GM23338 (cell line): Measurements from ENCODE around the gene DNAJC9. TPM values are rescaled to one million over a fixed set of nuclear protein-coding genes. Genes with fewer than 3 reads are reported as not detected.
"Not testable (repeated sequence)": the region's sequence is repeated elsewhere in the genome, so short reads cannot be mapped to it uniquely, and the experiment has no call there.

ENCODE experiments used
- ATAC-seq: fragments of 200-7000 bp; cut with Tn5 transposase; 3 replicates; pipeline ENCODE4 v1.9.1; 2020
- DNase-seq: peaks from one replicate; pipeline ENCODE4 v3.0.0-alpha.2; 2015; ENCODE audit warnings: low spot score
- H2AFZ ChIP-seq: fragments of 200-600 bp; sonication (generic); 2 replicates; pipeline ENCODE4 v1.8.0; 2016; ENCODE audit warnings: antibody characterized with exemption, mild to moderate bottlenecking, moderate library complexity
- H3F3A ChIP-seq: fragments of 200-600 bp; sonication (generic); replicated peaks from 2 replicates; pipeline ENCODE4 v1.8.0; 2017; ENCODE audit warnings: antibody characterized with exemption, mixed run types, low read depth
- H3K27ac ChIP-seq: fragments of 200-600 bp; sonication (generic); 2 replicates; pipeline ENCODE4 v1.6.1; 2016; ENCODE audit warnings: low read depth
- H3K27me3 ChIP-seq: fragments of 200-600 bp; sonication (generic); 2 replicates; pipeline ENCODE4 v1.8.0; 2016; ENCODE audit warnings: mild to moderate bottlenecking, mixed run types, moderate library complexity; ENCODE audit not compliant: insufficient read depth
- H3K36me3 ChIP-seq: fragments of 200-600 bp; sonication (generic); 2 replicates; pipeline ENCODE4 v1.8.0; 2016; ENCODE audit warnings: mild to moderate bottlenecking; ENCODE audit not compliant: insufficient read depth
- H3K4me1 ChIP-seq: fragments of 200-600 bp; sonication (generic); 2 replicates; pipeline ENCODE4 v1.8.0; 2016; ENCODE audit warnings: mild to moderate bottlenecking, moderate library complexity; ENCODE audit not compliant: insufficient read depth
- H3K4me2 ChIP-seq: fragments of 200-600 bp; sonication (generic); 2 replicates; pipeline ENCODE4 v1.7.1; 2017; ENCODE audit warnings: mixed run types
- H3K4me3 ChIP-seq: fragments of 200-600 bp; sonication (generic); 2 replicates; pipeline ENCODE4 v1.6.1; 2016; ENCODE audit warnings: mixed run types
- H3K79me2 ChIP-seq: fragments of 200-600 bp; sonication (generic); replicated peaks from 2 replicates; pipeline ENCODE4 v1.8.0; 2017; ENCODE audit warnings: mild to moderate bottlenecking; ENCODE audit not compliant: insufficient read depth
- H3K9me2 ChIP-seq: fragments of 200-600 bp; sonication (generic); 2 replicates; pipeline ENCODE4 v1.8.0; 2017; ENCODE audit not compliant: insufficient read depth
- H4K20me1 ChIP-seq: fragments of 200-600 bp; sonication (generic); replicated peaks from 2 replicates; pipeline ENCODE4 v1.8.0; 2017; ENCODE audit warnings: mild to moderate bottlenecking; ENCODE audit not compliant: insufficient read depth
- H3K27ac Mint-ChIP-seq: 2 replicates; pipeline ENCODE4 v1.8.0; 2020; ENCODE audit warnings: inconsistent platforms, mild to moderate bottlenecking, moderate library complexity, mixed read lengths
- H3K27me3 Mint-ChIP-seq: 3 replicates; pipeline ENCODE4 v1.8.0; 2022; ENCODE audit warnings: low read depth, mild to moderate bottlenecking, moderate library complexity, mixed read lengths, inconsistent platforms; ENCODE audit not compliant: insufficient read depth, poor library complexity
- H3K36me3 Mint-ChIP-seq: 3 replicates; pipeline ENCODE4 v1.8.0; 2021; ENCODE audit warnings: low read depth, mild to moderate bottlenecking, inconsistent platforms, moderate library complexity, mixed read lengths
- H3K4me1 Mint-ChIP-seq: 3 replicates; pipeline ENCODE4 v1.8.0; 2020; ENCODE audit warnings: mild to moderate bottlenecking, inconsistent platforms, mixed read lengths
- H3K4me3 Mint-ChIP-seq: 3 replicates; pipeline ENCODE4 v1.8.0; 2021; ENCODE audit warnings: moderate library complexity, mild to moderate bottlenecking, inconsistent platforms, mixed read lengths
- H3K9me3 Mint-ChIP-seq: 3 replicates; pipeline ENCODE4 v1.8.0; 2020; ENCODE audit warnings: moderate library complexity, mild to moderate bottlenecking, inconsistent platforms, mixed read lengths
- CTCF ChIP-seq, 2 experiments: fragments of 200-600 bp in 1 of 2; sonication (generic) in 1 of 2; conservative IDR thresholded peaks; 2 replicates each; pipeline versions ENCODE4 v1.5.1 to v1.6.1; 2016 to 2017; ENCODE audit warnings: antibody characterized with exemption in 2 of 2, low read depth in 2 of 2, mild to moderate bottlenecking in 2 of 2, moderate library complexity in 1 of 2
- ETS1 ChIP-seq: IDR thresholded peaks from 2 replicates; pipeline ENCODE4 v1.6.1; 2016; ENCODE audit warnings: antibody characterized with exemption
- STAT1 ChIP-seq: IDR thresholded peaks from one replicate; pipeline ENCODE4 v1.6.1; 2016; ENCODE audit warnings: antibody characterized with exemption; ENCODE audit not compliant: unreplicated experiment
- polyA plus RNA-seq: library from polyadenylated mRNA; unstranded; fragments of >200 nt; fragmentation: Nextera tagmentation; extraction: Ambion mirVana; gene quantifications from 2 replicates; pipeline ENCODE4 v1.2.1, GENCODE V29; 2016
- total RNA-seq: library from RNA; depleted of rRNA; stranded (reverse); fragments of >200 nt; shearing (Covaris generic); gene quantifications from 2 replicates; pipeline ENCODE4 v1.2.3, GENCODE V29; 2014

DNAJC9 gene
- total and polyA plus RNA-seq, 2 experiments from 2014 or later = 31.0 to 33.2 TPM

- no peak for TF ChIP-seq STAT1
Measured at GRCh38 chr10:73261362-73261995, 14.4 kb upstream of the DNAJC9 start.

GRCh38 chr10:73258612-73259011, 11.6 kb upstream of the DNAJC9 start:
- not testable (repeated sequence) for H3K9me2 ChIP-seq, H2AFZ ChIP-seq, H3K27me3 Mint-ChIP-seq, H3K4me3 ChIP-seq, ATAC-seq, H4K20me1 ChIP-seq, H3K36me3 ChIP-seq, H3K27me3 ChIP-seq, H3K4me1 Mint-ChIP-seq, H3K27ac ChIP-seq, H3K4me2 ChIP-seq, H3F3A ChIP-seq, H3K4me3 Mint-ChIP-seq, H3K27ac Mint-ChIP-seq, H3K36me3 Mint-ChIP-seq, H3K4me1 ChIP-seq
- peak; percentile 33 for DNase-seq
- H3K9me3 Mint-ChIP-seq = peaks cover 14% of the 10 kb centered on the region
- peaks cover 10% of the 10 kb centered on the region for H3K79me2 ChIP-seq

More at GRCh38 chr10:73261362-73261995, 14.4 kb upstream of the DNAJC9 start:
- H3K4me1 ChIP-seq = no peaks in the 10 kb centered on the region
- H3K27me3 ChIP-seq = no peaks in the 10 kb centered on the region
- no peak overlapping the region for H3K27ac ChIP-seq
- Mint-ChIP-seq H3K4me3 (no peak overlapping the region), H3K9me3 (peaks cover 14% of the 10 kb centered on the region), H3K36me3 (peaks cover 4% of the 10 kb centered on the region; the same call in 1 of the 3 replicates), H3K27me3 (peaks cover 4% of the 10 kb centered on the region), H3K27ac (no peak overlapping the region), H3K4me1 (no peaks in the 10 kb centered on the region)
- H3K79me2 ChIP-seq = no peaks in the 10 kb centered on the region
- no peaks in the 10 kb centered on the region for H3F3A ChIP-seq
- H3K4me3 ChIP-seq = no peak overlapping the region
- no peaks in the 10 kb centered on the region for H4K20me1 ChIP-seq
- ATAC-seq (no peak), DNase-seq (no peak)
- no peak overlapping the region for H3K4me2 ChIP-seq
- no peaks in the 10 kb centered on the region for H3K9me2 ChIP-seq
- no peaks in the 10 kb centered on the region; the same call in 1 of the 2 replicates for H3K36me3 ChIP-seq
- no peak overlapping the region for H2AFZ ChIP-seq

- Histone ChIP-seq H3K27me3 (no peaks in the 10 kb centered on the region), H3K79me2 (peaks cover 55% of the 10 kb centered on the region), H3F3A (peaks cover 9% of the 10 kb centered on the region), H3K36me3 (peaks cover 21% of the 10 kb centered on the region), H3K9me2 (no peaks in the 10 kb centered on the region), H3K4me1 (peaks cover 17% of the 10 kb centered on the region), H2AFZ (peak overlapping the region; percentile 57; the same call in 1 of the 2 replicates), H3K4me2 (peak overlapping the region; percentile 94), H4K20me1 (no peaks in the 10 kb centered on the region), H3K4me3 (peak overlapping the region; percentile 78), H3K27ac (peak overlapping the region; percentile 96)
- peak overlapping the region; percentile 99 for H3K27ac Mint-ChIP-seq
- DNase-seq (peak; percentile 34), ATAC-seq (peak; percentile 29)
- H3K4me3 Mint-ChIP-seq = peak overlapping the region; percentile 99
- peaks cover 6% of the 10 kb centered on the region; the same call in 2 of the 3 replicates for H3K4me1 Mint-ChIP-seq
- H3K27me3 Mint-ChIP-seq = peaks cover 9% of the 10 kb centered on the region
- H3K36me3 Mint-ChIP-seq = peaks cover 37% of the 10 kb centered on the region
- no peak for TF ChIP-seq ETS1
- TF ChIP-seq CTCF (conservative IDR thresholded peaks at IDR 0.05; ENCODE audit: low read depth in 2 of 2) = 0 out of 4 replicates have a peak, but pooled peaks have one; percentile 5 to 17
- peaks cover 2% of the 10 kb centered on the region; the same call in 1 of the 3 replicates for H3K9me3 Mint-ChIP-seq
Measured at GRCh38 chr10:73253225-73253555, 6.1 kb upstream of the DNAJC9 start.
